Neuronal stem cell (in vitro differentiated cells): Measurements from ENCODE around the gene TP73.
A peak's percentile ranks its signal among the peaks of the same experiment; 100 is the strongest.

Source experiments
- DNase-seq: peaks from one replicate; pipeline ENCODE4 v3.0.0-alpha.2; 2013; ENCODE audit warnings: low spot score
- H2AFZ ChIP-seq: one replicate; pipeline ENCODE4 v1.6.1; 2013; ENCODE audit warnings: mild to moderate bottlenecking, low read length, inconsistent platforms
- H2AK5ac ChIP-seq: 2 replicates; pipeline ENCODE4 v1.6.1; 2013; ENCODE audit warnings: low read depth, mild to moderate bottlenecking, inconsistent platforms, low read length, moderate library complexity, mixed read lengths
- H2BK120ac ChIP-seq: 2 replicates; pipeline ENCODE4 v1.6.1; 2013; ENCODE audit warnings: low read depth, mild to moderate bottlenecking, inconsistent platforms, low read length, moderate library complexity, mixed read lengths
- H2BK12ac ChIP-seq: one replicate; pipeline ENCODE4 v1.6.1; 2013; ENCODE audit warnings: low read length, inconsistent platforms
- H2BK15ac ChIP-seq: 2 replicates; pipeline ENCODE4 v1.6.1; 2013; ENCODE audit warnings: mild to moderate bottlenecking, low read length, inconsistent platforms, mixed read lengths
- H2BK5ac ChIP-seq: one replicate; pipeline ENCODE4 v1.6.1; 2013; ENCODE audit warnings: inconsistent platforms, mild to moderate bottlenecking, low read length, moderate library complexity
- H3K14ac ChIP-seq: one replicate; pipeline ENCODE4 v1.6.1; 2013; ENCODE audit warnings: low read length, inconsistent platforms
- H3K18ac ChIP-seq: 2 replicates; pipeline ENCODE4 v1.6.1; 2013; ENCODE audit warnings: low read length, inconsistent platforms
- H3K23ac ChIP-seq: 2 replicates; pipeline ENCODE4 v1.6.1; 2013; ENCODE audit warnings: low read depth, mild to moderate bottlenecking, mixed read lengths, low read length, inconsistent platforms; ENCODE audit not compliant: poor library complexity
- H3K27ac ChIP-seq: replicated peaks from 3 replicates; pipeline ENCODE4 v1.5.1; 2013; ENCODE audit warnings: low read length, inconsistent platforms
- H3K27me3 ChIP-seq, 3 experiments: 2 replicates each; pipeline ENCODE4 v1.6.1; 2013; ENCODE audit warnings: low read length in 3 of 3, mild to moderate bottlenecking in 2 of 3, inconsistent platforms in 1 of 3, low read depth in 1 of 3, mixed read lengths in 1 of 3, moderate library complexity in 1 of 3; ENCODE audit not compliant: control insufficient read depth in 3 of 3, insufficient read depth in 3 of 3
- H3K36me3 ChIP-seq, 2 donors: replicated peaks in 1 of 2; 2 replicates each; pipeline ENCODE4 v1.6.1; 2013; ENCODE audit warnings: low read length in 2 of 2; ENCODE audit not compliant: control insufficient read depth in 2 of 2, insufficient read depth in 2 of 2
- H3K4ac ChIP-seq: 2 replicates; pipeline ENCODE4 v1.6.1; 2013; ENCODE audit warnings: inconsistent platforms, mild to moderate bottlenecking, low read length, moderate library complexity
- H3K4me1 ChIP-seq, 2 donors: 1 replicate in 1 of 2; 2 replicates in 1 of 2; pipeline ENCODE4 v1.6.1; 2013; ENCODE audit warnings: low read length in 2 of 2, low read depth in 1 of 2; ENCODE audit not compliant: control insufficient read depth in 2 of 2, insufficient read depth in 1 of 2
- H3K4me2 ChIP-seq: one replicate; pipeline ENCODE4 v1.6.1; 2013; ENCODE audit warnings: mild to moderate bottlenecking, low read length, inconsistent platforms; ENCODE audit not compliant: insufficient read depth, poor library complexity, severe bottlenecking
- H3K4me3 ChIP-seq, 2 donors: 2 replicates each; pipeline ENCODE4 v1.5.1; 2013; ENCODE audit warnings: low read length in 2 of 2, mild to moderate bottlenecking in 2 of 2, inconsistent platforms in 1 of 2, moderate library complexity in 1 of 2
- H3K79me1 ChIP-seq: one replicate; pipeline ENCODE4 v1.6.1; 2013; ENCODE audit warnings: low read depth, mild to moderate bottlenecking, inconsistent platforms, low read length, moderate library complexity
- H3K9ac ChIP-seq: one replicate; pipeline ENCODE4 v1.6.1; 2013; ENCODE audit warnings: mild to moderate bottlenecking, low read depth, low read length, inconsistent platforms; ENCODE audit not compliant: poor library complexity
- H3K9me3 ChIP-seq, 2 donors: replicated peaks in 1 of 2; 2 replicates each; pipeline versions ENCODE3 to v1.6.1; 2013; ENCODE audit warnings: low read length in 2 of 2, mild to moderate bottlenecking in 2 of 2, inconsistent platforms in 1 of 2, low read depth in 1 of 2, mixed read lengths in 1 of 2, moderate library complexity in 1 of 2; ENCODE audit not compliant: control insufficient read depth in 2 of 2, insufficient read depth in 1 of 2
- H4K8ac ChIP-seq: one replicate; pipeline ENCODE4 v1.6.1; 2013; ENCODE audit warnings: low read depth, mild to moderate bottlenecking, inconsistent platforms, low read length, moderate library complexity
- H4K91ac ChIP-seq: one replicate; pipeline ENCODE4 v1.6.1; 2013; ENCODE audit warnings: low read length, low read depth, mild to moderate bottlenecking, inconsistent platforms; ENCODE audit not compliant: poor library complexity
- WGBS, 2 donors: extraction: QIAGEN DNeasy Blood & Tissue Kit; methylation state at CpG; one replicate each; pipeline ENCODE4 v1.1.7; 2013; ENCODE audit warnings: missing lambda C conversion rate in 2 of 2, mixed read lengths in 1 of 2; ENCODE audit not compliant: insufficient read length in 2 of 2, insufficient replicate concordance in 1 of 2; ENCODE audit errors: extremely low coverage in 2 of 2; 5-methylcytosine and 5-hydroxymethylcytosine counted together

Gene TP73

GRCh38 chr1:3740042-3740441, 87.7 kb downstream of the TP73 start:
- H3K18ac ChIP-seq, result no peak overlapping the region
- H3K9me3 ChIP-seq, result no peaks in the 10 kb centered on the region
- H2BK15ac ChIP-seq, result no peak overlapping the region
- H2BK12ac ChIP-seq, result no peak overlapping the region
- peaks cover 8% of the 10 kb centered on the region for H3K79me1 ChIP-seq
- no peak overlapping the region for H4K91ac ChIP-seq
- peaks cover 48 to 93% of the 10 kb centered on the region in 2 donors for H3K36me3 ChIP-seq
- no peaks in the 10 kb centered on the region for H3K27me3 ChIP-seq
- H3K4me3 ChIP-seq, result no peak overlapping the region
- H3K4me1 ChIP-seq, result peaks cover 0 to 3% of the 10 kb centered on the region in 2 donors
- no peak overlapping the region for H2BK5ac ChIP-seq
- H3K9ac ChIP-seq, result no peak overlapping the region
- H4K8ac ChIP-seq, result no peak overlapping the region
- no peak overlapping the region for H3K27ac ChIP-seq
- no peak for DNase-seq
- no peak overlapping the region for H2AFZ ChIP-seq
- no peak overlapping the region for H2AK5ac ChIP-seq
- no CpG with 5 or more reads among the region's 9 CpGs for WGBS, 2 donors
- H3K14ac ChIP-seq, result no peak overlapping the region
- H3K4ac ChIP-seq, result no peak overlapping the region
- no peak overlapping the region for H3K4me2 ChIP-seq
- no peak overlapping the region for H3K23ac ChIP-seq
- H2BK120ac ChIP-seq, result no peak overlapping the region

GRCh38 chr1:3740752-3741151, 88.4 kb downstream of the TP73 start:
- Histone ChIP-seq H2AK5ac (no peak overlapping the region), H3K18ac (no peak overlapping the region), H2BK15ac (no peak overlapping the region), H3K27me3 (no peaks in the 10 kb centered on the region), H3K4me3 (no peak overlapping the region), H2AFZ (no peak overlapping the region), H4K8ac (no peak overlapping the region), H4K91ac (no peak overlapping the region), H3K27ac (no peak overlapping the region), H3K9ac (no peak overlapping the region), H3K9me3 (no peaks in the 10 kb centered on the region), H3K79me1 (peaks cover 9% of the 10 kb centered on the region), H2BK12ac (no peak overlapping the region), H2BK120ac (no peak overlapping the region), H3K4me1 (peaks cover 4 to 9% of the 10 kb centered on the region in 2 donors), H2BK5ac (no peak overlapping the region), H3K4me2 (no peak overlapping the region), H3K14ac (no peak overlapping the region), H3K23ac (no peak overlapping the region), H3K4ac (no peak overlapping the region), H3K36me3 (peaks cover 50 to 93% of the 10 kb centered on the region in 2 donors)
- no peak for DNase-seq
- no CpG with 5 or more reads among the region's 13 CpGs for WGBS, 2 donors

- H2AK5ac ChIP-seq, result no peak overlapping the region
- H3K4me2 ChIP-seq, result no peak overlapping the region
- peak overlapping the region; percentile 40 for H3K9ac ChIP-seq
- H3K23ac ChIP-seq, result peak overlapping the region; percentile 70
- H2BK12ac ChIP-seq, result no peak overlapping the region
- no peaks in the 10 kb centered on the region for H3K9me3 ChIP-seq
- no peak overlapping the region for H4K8ac ChIP-seq
- no peak overlapping the region for H3K4me3 ChIP-seq
- no peak overlapping the region for H2AFZ ChIP-seq
- no peak overlapping the region for H3K4ac ChIP-seq
- no peak overlapping the region for H4K91ac ChIP-seq
- no peak overlapping the region for H2BK120ac ChIP-seq
- no peak overlapping the region for H3K18ac ChIP-seq
- no CpG with 5 or more reads among the region's 22 CpGs for WGBS, 2 donors
- peaks cover 44 to 86% of the 10 kb centered on the region in 2 donors for H3K36me3 ChIP-seq
- no peak overlapping the region for H2BK5ac ChIP-seq
- H2BK15ac ChIP-seq, result no peak overlapping the region
- DNase-seq, result no peak
- no peak overlapping the region for H3K14ac ChIP-seq
- peaks cover 16% of the 10 kb centered on the region for H3K79me1 ChIP-seq
- no peaks in the 10 kb centered on the region for H3K27me3 ChIP-seq
- no peak overlapping the region for H3K27ac ChIP-seq
- peaks cover 13 to 17% of the 10 kb centered on the region in 2 donors for H3K4me1 ChIP-seq
These were observed 89.5 kb downstream of the TP73 start for GRCh38 chr1:3741566-3742438.

GRCh38 chr1:3742439-3743298, 90.4 kb downstream of the TP73 start:
- Histone ChIP-seq H3K27me3 (no peaks in the 10 kb centered on the region), H4K91ac (no peak overlapping the region), H4K8ac (no peak overlapping the region), H2BK120ac (no peak overlapping the region), H3K79me1 (peaks cover 16% of the 10 kb centered on the region), H3K4me2 (no peak overlapping the region), H2BK12ac (no peak overlapping the region), H2AFZ (no peak overlapping the region), H3K14ac (no peak overlapping the region), H2AK5ac (no peak overlapping the region), H3K9me3 (no peaks in the 10 kb centered on the region), H3K9ac (peak overlapping the region; percentile 34), H3K4me3 (no peak overlapping the region), H3K36me3 (peaks cover 41 to 79% of the 10 kb centered on the region in 2 donors), H2BK5ac (no peak overlapping the region), H3K23ac (no peak overlapping the region), H3K27ac (no peak overlapping the region), H3K4me1 (peaks cover 13 to 17% of the 10 kb centered on the region in 2 donors), H2BK15ac (no peak overlapping the region), H3K4ac (no peak overlapping the region), H3K18ac (no peak overlapping the region)
- no peak for DNase-seq
- no CpG with 5 or more reads among the region's 24 CpGs for WGBS, 2 donors
